Measurements from ENCODE around the gene IP6K3.

IP6K3 gene

DNA sequence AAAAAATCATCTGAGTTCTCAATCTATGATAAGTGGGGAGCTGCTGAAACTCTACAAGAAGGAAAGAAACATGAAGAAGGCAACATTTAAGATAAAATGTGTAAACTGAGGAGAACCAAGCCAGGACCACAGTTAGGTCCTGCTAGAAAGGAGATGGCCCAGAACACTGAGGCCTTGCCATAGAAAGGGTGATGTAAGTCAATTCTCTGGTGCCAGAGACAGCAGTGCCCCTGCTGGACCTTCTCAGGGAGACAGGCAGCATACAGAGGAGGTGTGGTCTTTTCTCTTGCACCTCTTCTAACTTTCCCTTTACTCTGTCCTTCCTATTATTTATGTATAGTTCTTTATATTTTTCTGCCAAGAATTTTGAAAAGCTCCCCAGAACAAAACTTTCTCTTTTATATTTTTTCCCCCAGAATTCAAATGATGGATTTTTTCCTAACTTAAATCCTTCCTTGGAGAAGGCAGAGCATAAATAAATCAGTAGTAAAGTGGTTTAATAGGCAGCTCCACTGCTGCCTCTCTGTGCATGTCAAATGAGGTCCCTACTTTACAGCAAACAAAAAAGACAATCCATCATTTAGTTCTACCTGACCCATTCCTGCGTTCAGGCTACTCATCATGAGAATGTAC, 44.2 kb downstream of the IP6K3 start:
- DNase-seq: peak; percentile 45

DNA sequence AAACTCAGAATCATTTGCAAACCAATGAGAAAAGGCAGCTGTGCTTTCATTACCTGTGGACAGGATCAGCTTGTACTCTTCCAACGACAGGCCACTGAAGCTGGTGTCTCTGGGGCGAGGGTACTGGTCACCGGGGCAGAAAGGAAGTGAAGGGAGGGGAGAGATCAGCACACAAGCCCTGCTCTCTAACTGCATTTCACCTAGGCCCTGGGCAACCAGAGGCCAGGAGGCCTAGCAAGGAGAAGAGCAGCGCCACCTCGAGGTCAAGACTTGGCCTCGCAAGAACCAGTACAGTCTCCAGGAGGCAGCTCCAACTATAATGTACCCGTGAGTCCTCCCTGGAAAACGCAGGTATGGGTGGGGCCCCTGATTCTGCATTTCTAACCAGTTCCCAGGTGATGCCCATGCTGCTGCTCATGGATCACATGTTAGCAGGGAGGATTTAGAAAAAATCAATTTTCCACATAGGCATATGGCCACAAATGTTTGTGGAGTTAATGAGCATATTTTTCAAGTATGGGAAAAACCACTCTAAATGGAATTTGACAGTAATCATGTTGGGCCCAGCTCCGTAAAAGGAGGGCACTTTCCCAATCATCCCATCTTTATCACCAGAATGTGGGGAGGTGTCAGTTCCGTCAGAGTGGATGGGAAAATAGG, 46.2 kb downstream of the IP6K3 start:
- peak; percentile 73 for DNase-seq

DNA sequence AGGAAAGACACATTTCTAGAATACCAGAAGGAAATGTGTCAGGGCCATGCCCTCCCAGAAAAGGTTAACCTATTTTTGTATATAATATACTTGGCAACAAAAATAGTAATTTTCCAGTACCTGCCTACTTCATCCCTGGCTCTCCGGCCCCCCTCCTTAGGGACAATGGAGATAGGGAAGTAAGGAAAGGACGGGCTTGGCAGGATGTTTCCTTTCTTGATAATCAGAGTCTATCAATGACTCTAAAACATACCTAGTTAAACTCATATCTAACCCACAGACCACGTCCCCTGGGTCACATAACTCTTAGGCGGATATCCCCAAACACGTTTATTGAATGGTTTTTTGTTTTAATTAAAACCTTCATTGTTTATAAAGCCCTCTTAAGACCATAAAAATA, 47.0 kb downstream of the IP6K3 start:
- no peak for DNase-seq

DNA sequence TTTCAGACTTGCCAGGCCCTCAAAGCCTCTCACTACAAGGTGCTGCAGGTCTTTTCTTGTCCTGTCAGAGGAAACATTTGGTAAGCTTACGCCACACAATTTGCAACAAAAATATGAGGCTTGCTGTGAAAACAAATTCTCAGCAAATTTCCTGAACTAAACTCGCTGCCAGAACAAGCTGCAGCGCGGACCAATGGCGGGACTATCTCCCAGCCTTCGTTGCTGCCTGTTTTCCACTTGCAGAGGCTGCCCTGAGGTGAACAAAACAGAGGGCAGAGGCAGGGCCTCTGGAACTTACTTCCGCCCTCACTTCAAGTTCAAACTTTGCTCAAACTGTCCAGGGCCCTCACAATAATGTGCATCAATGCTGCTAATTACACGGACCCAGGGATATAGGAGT, 47.6 kb downstream of the IP6K3 start:
- no peak for DNase-seq

DNA sequence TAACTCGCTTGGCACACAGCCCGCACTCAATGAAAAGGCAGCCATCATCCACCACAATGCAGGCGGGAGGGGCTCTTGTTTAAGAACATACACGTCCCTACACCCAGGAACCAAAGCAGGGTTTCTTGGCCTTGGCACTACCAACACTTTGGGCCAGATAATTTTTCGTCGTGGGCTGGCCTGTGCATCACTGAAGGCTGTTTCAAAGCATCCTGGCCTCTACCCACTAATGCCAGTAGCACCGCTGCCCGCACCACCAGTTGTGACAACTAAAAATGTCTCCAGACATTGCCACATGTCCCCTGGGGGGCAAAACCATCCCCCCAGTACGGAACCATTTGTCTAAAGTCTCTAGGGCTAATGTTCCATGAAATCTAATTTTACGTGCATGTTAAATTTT, 48.2 kb downstream of the IP6K3 start:
- DNase-seq: no peak

DNA sequence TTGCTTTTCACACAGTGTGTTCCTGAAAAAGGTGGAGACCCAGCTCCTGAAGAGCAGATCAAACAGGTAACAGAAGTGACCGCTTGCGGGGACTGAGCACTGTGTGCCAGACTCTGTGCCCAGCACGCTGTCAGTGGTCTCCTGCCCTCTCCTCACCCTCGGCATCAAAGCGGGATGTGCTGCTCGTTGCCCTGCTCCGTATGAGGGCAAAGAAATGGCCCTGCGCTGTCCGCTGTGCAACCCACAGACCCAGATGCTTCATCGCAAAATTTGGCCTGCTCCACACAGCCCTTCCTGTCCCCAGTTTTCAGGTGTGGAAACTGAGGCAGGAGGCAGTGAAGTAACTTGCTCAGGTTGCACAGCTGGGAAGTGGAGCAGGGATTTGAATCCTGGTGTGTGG, 48.9 kb downstream of the IP6K3 start:
- DNase-seq: no peak

DNA sequence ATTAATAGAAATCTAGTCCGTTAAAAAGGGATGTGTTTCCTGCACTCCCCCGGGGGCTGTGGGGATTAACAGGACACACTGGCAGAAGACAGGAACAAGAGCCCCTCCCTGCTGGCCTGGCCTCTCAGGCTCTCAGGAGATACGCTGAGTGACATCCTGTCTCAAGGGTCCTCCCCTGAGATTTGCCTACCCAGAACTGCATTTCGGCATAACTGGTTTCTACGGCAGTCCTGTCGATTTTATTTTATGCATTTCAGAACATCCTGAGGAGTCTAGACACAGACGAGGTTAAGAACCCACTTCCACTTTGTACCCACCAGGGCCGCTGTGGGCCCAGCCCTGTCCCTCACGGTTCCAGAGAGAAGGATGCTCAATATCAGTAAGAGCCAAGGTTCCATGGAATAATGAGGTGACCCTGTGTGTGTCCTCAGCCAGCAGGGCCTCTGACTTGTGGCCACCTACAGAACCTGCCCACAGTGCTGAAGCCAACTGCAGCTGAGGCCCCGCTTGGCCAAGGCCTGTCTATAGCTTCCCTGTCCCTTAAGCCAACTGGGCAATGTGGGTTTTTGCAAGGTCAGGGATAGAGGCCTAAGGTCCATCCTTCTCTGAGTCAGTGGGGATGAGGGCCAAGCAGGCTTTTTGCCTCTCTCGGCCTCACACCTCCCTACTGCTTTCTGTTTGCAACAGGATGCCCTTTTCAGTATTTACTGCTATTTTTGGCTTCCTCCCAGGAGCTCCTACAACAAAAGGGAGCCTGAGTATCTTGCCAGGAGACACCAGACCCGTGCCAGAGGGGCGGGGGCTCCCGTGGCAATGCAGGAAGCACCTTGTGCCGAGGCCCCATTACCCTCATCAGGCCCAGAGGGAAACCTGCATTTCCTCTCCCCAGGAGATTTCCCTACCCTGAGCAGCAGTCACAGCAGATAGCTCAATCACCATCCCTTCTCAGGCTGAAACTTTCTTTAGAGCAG, 49.9 kb downstream of the IP6K3 start:
- no peak for DNase-seq

DNA sequence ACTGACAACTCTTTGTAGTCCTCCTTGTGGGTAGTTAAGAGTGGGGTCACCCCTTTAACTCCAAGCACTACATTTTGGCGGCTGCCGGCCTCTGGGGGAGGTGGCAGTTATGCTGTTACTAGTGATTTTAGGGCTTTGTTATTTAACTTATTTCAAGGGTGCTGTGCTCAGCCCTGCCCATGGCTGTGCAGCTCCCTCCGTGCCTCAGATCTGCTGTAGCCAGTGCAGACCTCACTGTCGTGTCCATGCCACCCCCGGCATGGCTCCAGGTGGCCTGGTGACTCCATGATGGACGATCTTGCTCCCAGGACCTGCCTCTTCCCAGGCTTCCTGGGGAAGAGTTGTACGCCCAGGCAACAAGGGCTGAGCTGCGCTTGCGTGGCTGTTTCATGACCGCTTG, 50.6 kb downstream of the IP6K3 start:
- DNase-seq: no peak

DNA sequence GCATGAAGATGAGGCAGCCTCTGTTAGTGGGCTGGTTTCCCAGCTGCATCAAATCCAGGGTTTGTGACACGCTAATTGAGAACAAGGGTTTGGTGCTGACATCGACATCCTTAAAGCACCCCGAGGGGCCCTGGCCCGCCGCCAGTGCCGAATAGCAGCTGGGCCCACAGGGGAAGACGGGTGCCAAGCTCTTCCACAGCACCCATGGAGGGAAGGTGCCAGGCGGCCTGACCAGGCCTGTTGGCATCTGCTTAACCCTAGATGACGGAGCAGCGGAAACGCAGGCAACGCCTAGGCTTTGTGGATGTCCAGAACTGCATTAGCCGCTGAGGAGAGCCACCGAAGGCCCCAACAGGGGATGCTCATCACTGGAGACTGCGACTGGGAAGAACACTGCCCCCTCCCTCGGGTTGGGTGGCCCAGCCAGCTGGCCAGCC, 51.2 kb downstream of the IP6K3 start:
- no peak for DNase-seq

DNA sequence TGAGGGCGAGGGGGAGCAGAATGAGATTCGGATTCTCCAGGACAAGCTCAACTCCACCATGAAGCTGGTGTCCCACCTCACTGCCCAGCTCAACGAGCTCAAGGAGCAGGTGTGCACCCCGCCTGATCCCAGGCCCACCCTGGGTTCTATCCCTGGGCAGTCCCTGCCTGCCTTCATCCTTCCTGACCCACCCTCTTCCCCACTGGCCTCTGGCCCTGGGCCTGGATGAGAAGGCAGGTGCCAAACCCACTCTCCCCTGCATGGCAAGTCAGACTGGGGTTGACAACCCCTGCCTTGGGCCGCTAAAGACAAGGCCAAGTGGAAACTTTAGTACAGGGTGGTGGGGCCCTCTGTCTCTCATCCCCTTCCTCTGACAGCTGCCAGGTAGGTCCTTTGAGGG, 51.7 kb downstream of the IP6K3 start:
- no peak for DNase-seq

DNA sequence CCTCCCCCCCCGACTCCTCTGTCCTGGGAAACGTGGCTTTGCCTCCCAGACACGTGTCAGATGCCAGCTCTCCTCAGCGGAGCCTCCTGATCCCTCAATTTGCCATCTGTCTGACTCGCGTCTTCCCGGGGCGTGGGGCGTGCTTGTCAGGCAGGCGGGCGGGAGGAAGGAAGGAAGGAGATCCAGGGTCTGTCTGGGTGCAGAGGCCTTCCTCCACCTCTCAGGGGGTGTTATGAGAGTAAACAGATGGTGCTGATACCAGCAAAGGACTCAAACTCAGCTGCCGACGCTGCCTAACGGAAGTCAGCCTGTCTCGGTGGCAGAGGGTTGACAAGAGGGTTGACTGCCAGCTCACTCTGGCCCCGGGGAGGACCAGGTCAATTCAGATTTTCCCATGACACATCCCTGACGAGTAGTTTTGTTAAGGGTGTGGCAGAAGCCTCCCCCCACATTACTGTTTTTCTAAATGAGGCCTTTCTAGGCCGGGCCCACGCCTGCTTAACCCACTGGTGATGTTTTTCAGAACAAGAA, 52.2 kb downstream of the IP6K3 start:
- peak; percentile 79 for DNase-seq

DNA sequence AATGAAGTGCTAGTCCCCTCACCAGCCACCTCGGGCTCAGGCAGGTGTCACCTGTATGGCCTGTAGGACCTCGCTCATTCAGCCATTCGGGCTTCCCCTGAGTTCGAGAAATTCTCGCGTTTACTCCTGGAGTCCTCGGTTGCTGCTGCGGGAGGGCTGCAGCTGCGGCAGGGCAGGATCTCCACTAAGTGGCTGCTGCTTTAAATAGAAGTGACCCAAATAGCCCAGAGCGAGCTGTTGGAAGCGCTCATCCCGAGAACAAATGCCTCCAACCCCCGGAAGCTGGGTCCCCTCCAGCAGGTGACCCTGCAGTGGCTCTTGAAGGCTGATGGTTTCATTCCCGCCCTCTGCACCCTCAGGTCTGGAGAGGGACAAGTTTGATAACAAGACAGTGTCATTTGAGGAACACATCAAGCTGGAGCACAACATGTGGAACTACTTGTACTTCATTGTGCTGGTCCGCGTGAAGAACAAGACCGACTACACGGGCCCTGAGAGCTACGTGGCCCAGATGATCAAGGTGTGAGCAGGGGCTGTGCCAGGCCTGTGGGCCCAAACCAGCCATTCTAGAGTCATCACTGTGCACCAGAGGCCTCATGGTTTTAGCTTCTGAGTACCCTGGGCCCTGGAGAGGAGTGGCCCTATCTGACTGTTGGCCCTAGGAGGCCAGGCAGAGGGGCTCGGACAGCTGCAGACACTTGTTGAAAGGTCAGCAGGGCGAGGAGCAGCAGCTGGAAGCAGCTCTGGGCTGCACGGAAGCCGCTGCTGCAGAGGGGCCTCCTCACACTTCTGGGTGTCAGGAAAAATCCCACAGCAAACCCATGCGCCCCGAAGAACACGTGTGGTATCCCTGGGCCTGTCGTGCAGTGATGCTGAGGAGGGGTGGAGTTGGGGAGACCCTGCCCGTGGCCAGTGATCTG, 53.3 kb downstream of the IP6K3 start:
- DNase-seq: no peak

DNA sequence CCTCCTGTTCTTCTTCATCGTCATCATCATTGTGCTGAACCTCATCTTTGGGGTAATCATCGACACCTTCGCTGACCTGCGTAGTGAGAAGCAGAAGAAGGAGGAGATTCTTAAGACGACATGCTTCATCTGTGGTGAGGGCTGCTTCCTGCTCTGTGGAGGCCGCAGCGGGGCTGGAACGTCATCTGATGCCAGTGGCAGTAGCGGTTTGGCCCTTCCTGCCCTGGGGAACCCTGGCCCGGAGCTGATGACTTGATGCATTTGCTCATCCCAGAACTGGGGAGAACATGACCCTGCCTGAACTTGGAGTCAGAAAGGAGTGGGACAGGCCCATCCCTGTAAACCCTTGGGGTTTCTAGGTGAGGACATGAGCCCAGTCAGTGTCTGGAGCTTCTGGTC, 53.9 kb downstream of the IP6K3 start:
- peak; percentile 59 for DNase-seq

DNA sequence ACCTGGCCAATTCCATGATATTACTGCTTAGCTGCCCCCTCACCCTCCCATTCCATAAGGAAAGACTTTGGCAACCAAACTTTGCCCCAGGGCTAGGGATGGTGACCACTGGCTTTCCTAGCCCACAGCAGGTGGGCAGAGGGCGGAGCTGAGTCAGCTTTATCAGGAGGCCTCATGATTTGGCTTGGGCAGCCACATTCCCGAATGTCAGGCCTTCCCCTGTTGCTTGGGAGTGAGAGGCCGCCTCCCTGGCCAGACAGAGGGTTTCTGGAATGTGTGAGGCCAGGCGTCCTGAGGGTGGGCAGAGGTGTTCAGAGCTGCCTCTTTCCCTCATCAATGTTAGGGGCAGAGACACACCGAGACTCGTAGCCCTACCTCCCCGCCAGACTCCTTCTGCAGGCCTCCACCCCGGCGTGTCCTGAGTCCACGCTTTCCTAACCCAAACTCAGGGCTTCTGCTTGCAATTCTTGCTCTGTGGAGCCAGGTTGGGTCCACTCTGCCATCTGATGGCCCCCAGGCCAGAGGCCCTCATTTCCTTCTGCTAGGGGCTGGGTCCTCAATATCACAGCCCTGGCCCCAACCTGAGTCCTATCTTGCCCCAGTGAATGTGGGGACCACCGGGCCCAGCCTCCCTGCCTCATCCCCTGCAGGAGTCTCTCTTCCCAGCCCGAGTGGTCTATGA, 54.5 kb downstream of the IP6K3 start:
- DNase-seq: no peak

DNA sequence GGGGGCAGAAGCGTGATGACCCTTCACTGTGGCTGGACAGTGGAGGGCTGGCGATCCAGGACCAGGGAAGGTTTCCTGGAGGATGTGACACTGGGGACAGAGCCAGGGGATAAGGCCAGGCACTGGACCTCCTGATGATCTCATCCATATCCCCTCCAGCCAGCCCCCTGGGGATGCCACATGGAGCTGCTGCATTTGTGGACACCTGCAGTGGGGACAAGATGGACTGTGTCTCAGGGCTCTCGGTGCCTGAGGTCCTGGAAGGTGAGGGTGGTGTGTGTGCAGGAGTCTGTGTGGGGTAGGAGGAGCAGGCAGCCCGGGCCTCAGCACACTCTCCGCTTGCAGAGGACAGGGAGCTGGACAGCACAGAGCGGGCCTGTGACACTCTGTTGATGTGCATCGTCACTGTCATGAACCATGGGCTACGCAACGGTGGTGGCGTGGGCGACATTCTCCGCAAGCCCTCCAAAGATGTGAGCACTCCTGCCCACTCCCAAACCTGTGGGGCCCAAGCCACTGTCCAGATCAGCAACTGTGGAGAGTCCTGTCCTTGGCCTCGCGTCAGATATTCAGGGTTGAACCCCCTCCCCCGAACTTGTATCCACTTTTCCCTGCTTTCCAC, 55.1 kb downstream of the IP6K3 start:
- no peak for DNase-seq

DNA sequence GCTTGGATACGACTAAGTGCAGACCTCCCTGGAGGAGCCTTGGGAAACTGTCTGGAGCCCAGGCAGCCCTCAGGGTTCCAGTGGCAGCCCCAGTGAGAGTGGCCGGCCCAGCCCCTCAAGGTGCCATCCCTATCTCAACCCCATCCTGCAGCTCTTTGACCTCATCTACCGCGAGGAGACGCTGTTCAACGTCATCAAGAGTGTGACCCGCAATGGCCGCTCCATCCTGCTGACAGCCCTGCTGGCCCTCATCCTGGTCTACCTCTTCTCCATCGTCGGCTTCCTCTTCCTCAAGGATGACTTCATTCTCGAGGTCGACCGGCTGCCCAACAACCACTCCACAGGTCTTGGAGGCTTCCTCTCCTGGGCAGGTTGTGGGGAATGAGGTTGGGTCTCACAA, 55.9 kb downstream of the IP6K3 start:
- no peak for DNase-seq

DNA sequence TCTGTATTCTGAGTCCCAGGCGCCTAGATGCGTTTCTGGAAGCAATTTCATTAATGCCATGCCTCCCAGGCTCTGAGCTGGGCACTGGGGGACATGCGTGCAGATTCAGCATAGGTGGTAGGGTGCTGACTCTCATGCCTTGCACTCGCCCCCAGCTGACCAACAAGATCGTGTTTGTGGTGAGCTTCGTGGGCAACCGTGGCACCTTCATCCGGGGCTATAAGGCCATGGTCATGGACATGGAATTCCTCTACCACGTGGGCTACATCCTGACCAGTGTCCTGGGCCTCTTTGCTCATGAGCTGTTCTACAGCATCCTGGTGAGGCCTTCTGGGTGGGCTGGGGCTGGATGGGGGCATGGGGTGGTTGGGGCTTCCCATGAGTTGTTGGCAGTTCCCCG, 56.8 kb downstream of the IP6K3 start:
- no peak for DNase-seq

DNA sequence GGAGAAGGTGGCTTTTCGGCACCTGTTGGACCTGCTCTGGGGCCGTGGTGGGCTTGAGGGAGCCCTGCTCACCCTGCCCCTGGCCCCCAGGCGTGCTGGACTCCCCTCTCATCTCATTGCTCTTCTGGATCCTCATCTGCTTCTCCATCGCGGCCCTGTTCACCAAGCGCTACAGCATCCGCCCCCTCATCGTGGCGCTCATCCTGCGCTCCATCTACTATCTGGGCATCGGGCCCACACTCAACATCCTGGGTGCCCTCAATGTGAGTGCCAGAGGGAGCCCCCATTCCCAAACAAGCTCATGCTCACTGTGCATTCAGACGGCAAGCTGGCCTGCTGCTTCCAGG, 57.6 kb downstream of the IP6K3 start:
- no peak for DNase-seq

DNA sequence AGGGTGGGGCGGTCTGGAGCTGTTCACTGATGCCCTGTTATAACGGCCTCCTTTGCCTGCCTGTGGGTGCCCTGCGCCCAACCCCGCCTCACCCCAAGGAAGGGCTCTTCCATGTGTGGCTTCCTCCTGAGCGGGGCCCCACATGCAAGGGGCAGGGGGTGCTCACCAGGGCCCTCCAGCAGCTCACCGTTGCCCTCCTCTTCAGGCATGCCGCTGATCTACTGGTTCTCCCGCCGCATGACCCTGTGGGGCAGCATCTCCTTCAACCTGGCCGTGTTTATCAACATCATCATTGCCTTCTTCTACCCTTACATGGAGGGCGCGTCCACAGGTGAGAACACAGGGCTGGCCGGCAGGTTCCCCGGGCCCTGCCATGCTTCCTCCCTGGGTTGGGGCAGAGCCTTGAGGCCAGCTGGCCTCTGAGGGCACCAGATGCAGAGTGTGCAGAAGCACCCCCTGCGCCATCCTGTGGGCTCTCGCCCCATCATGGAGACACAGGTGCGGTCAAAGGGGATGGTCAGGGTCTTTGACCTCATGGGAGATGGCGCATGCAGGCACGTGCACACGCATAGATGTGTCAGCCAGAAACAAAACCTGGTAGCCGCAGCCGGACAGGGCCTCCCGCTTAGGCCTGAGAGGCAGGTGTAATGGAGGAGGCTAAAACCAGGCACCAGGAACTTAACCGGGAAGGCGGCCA, 58.1 kb downstream of the IP6K3 start:
- no peak for DNase-seq

DNA sequence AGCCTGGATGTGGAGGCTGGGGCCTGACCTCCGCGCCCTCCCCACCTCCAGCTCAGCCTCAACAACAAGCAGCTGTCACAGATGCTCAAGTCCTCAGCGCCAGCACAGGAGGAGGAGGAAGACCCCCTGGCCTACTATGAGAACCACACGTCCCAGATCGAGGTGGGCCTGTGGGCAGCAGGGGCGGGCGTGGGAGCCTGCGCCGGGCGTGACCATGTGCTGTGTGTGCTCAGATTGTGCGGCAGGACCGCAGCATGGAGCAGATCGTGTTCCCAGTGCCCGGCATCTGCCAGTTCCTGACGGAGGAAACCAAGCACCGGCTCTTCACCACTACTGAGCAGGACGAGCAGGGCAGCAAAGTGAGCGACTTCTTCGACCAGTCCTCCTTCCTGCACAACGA, 58.7 kb downstream of the IP6K3 start:
- DNase-seq: no peak

Data from stimulated activated CD4-positive, alpha-beta T cell treated with anti-CD3 and anti-CD28 coated beads, Interleukin-4, amount 100 ng/mL, for 24 hours (primary cell).